K562 (cell line): Measurements from ENCODE around the gene CALY. TPM values are rescaled to one million over a fixed set of nuclear protein-coding genes. Genes with fewer than 3 reads are reported as not detected.

Experiments
- ATAC-seq: fragments of 200-7000 bp; cut with Tn5 transposase; 3 replicates; pipeline ENCODE4 v1.9.1; 2020; ENCODE audit warnings: moderate library complexity
- BruUV-seq: library from RNA; stranded (reverse); fragments of 400-500 nt; replicated peaks from 2 replicates; lab custom pipeline; 2021; lab: Mats Ljungman, UMichigan
- CTCF ChIA-PET: fragments of 300-600 bp; formaldehyde crosslinking; extraction: SDS; loops from one replicate; lab custom pipeline; 2021; ENCODE audit warnings: low intra/inter-chr PET ratio; lab: Yijun Ruan, JAX
- POLR2A ChIA-PET: fragments of 300-600, 350-650 bp; sonication (Branson Sonifier 250); formaldehyde crosslinking; extraction: SDS; loops from one replicate; lab custom pipeline; 2021; ENCODE audit warnings: antibody characterized with exemption, inconsistent platforms; lab: Yijun Ruan, JAX
- DNase-seq, 4 experiments: peaks; one replicate each; pipeline versions ENCODE4 v3.0.0 to v3.0.0-alpha.2; 2011 to 2018; ENCODE audit warnings: low spot score in 3 of 4, mixed read lengths in 3 of 4; ENCODE audit errors: extremely low read depth in 1 of 4
- FAIRE-seq: peaks from 2 replicates; lab custom pipeline; 2011; peaks lifted over from hg19 to GRCh38; lab: Jason Lieb, UNC
- H2AFZ ChIP-seq: 2 replicates; pipeline ENCODE4 v1.6.0; 2011; ENCODE audit warnings: low read depth, low read length, control low read depth, inconsistent platforms
- H3K27ac ChIP-seq: fragments of 200-600 bp; 3 replicates; pipeline ENCODE4 v1.8.0; 2011; ENCODE audit warnings: low read depth, mild to moderate bottlenecking, control low read depth, inconsistent platforms, low read length, moderate library complexity, mixed read lengths; ENCODE audit errors: extremely low read depth
- H3K27me3 ChIP-seq, 2 experiments: fragments of 300-600 bp in 1 of 2; 2 replicates in 1 of 2; 3 replicates in 1 of 2; pipeline versions ENCODE4 v1.6.0 to v1.8.0; 2011; ENCODE audit warnings: inconsistent platforms in 2 of 2, low read length in 2 of 2, mild to moderate bottlenecking in 1 of 2, mixed read lengths in 1 of 2, moderate library complexity in 1 of 2; ENCODE audit not compliant: control insufficient read depth in 2 of 2, insufficient read depth in 2 of 2
- H3K36me3 ChIP-seq: fragments of 300-600 bp; 3 replicates; pipeline ENCODE4 v1.8.0; 2011; ENCODE audit warnings: mild to moderate bottlenecking, low read length, inconsistent platforms; ENCODE audit not compliant: control insufficient read depth, insufficient read depth
- H3K4me1 ChIP-seq, 2 experiments: fragments of 200-600 bp in 1 of 2; replicated peaks in 1 of 2; 2 replicates in 1 of 2; 3 replicates in 1 of 2; pipeline versions ENCODE4 v1.5.1 to v1.8.0; 2011; ENCODE audit warnings: inconsistent platforms in 2 of 2, low read length in 2 of 2, mild to moderate bottlenecking in 1 of 2, mixed read lengths in 1 of 2, moderate library complexity in 1 of 2; ENCODE audit not compliant: control insufficient read depth in 2 of 2, insufficient read depth in 2 of 2
- H3K4me2 ChIP-seq: 2 replicates; pipeline ENCODE4 v1.6.1; 2011; ENCODE audit warnings: low read length, control low read depth, inconsistent platforms, mixed read lengths; ENCODE audit not compliant: insufficient read depth
- H3K4me3 ChIP-seq: fragments of 200-600 bp; sonication (generic), shearing (Covaris generic); 2 replicates; pipeline ENCODE4 v1.5.1; 2016; ENCODE audit warnings: control low read depth, inconsistent platforms
- H3K79me2 ChIP-seq: fragments of 200-600 bp; 3 replicates; pipeline ENCODE4 v1.8.0; 2011; ENCODE audit warnings: low read length, inconsistent platforms; ENCODE audit not compliant: control insufficient read depth, insufficient read depth
- H3K9ac ChIP-seq, 2 experiments: 2 replicates each; pipeline versions ENCODE4 v1.6.0 to v1.6.1; 2011; ENCODE audit warnings: low read depth in 2 of 2, low read length in 2 of 2, control low read depth in 1 of 2, inconsistent platforms in 1 of 2, mild to moderate bottlenecking in 1 of 2, mixed read lengths in 1 of 2; ENCODE audit not compliant: insufficient read depth in 1 of 2
- H3K9me1 ChIP-seq: one replicate; pipeline ENCODE4 v1.6.0; 2011; ENCODE audit warnings: inconsistent platforms, mild to moderate bottlenecking, low read length, moderate library complexity; ENCODE audit not compliant: control insufficient read depth, insufficient read depth
- H3K9me3 ChIP-seq: replicated peaks from 2 replicates; pipeline ENCODE4 v1.5.1; 2011; ENCODE audit warnings: low read depth, low read length, inconsistent platforms; ENCODE audit not compliant: control insufficient read depth, insufficient read depth
- H4K20me1 ChIP-seq: replicated peaks from 2 replicates; pipeline ENCODE4 v1.6.1; 2011; ENCODE audit warnings: low read length, inconsistent platforms, mixed read lengths; ENCODE audit not compliant: control insufficient read depth, insufficient read depth
- GTF2A2 ChIP-seq: IDR thresholded peaks from 2 replicates; pipeline ENCODE4 v1.6.1; 2016; ENCODE audit warnings: mild to moderate bottlenecking, missing genetic modification characterization, missing compliant biosample characterization
- HLTF ChIP-seq: fragments of 450-650 bp; IDR thresholded peaks from 2 replicates; pipeline ENCODE4 v1.6.1; 2016
- HNRNPK ChIP-seq: fragments of 200-400 bp; formaldehyde crosslinking; IDR thresholded peaks from one replicate; pipeline ENCODE4 v1.6.1; 2018; ENCODE audit warnings: mild to moderate bottlenecking, low read depth, low read length; ENCODE audit not compliant: poor library complexity, severe bottlenecking
- L3MBTL2 ChIP-seq: fragments of 450-650 bp; IDR thresholded peaks from 2 replicates; pipeline ENCODE4 v1.6.1; 2016; ENCODE audit warnings: mild to moderate bottlenecking, moderate library complexity
- MYC ChIP-seq, 2 experiments: fragments of 250-450 bp in 1 of 2; sonication (Bioruptor Pico) in 1 of 2; IDR thresholded peaks; 2 replicates each; pipeline versions ENCODE4 v1.5.1 to v1.6.1; 2012 to 2021; ENCODE audit warnings: low read depth in 2 of 2, borderline replicate concordance in 1 of 2, improper control_type of control experiment in 1 of 2, low read length in 1 of 2, mild to moderate bottlenecking in 1 of 2, moderate library complexity in 1 of 2
- POLR2AphosphoS5 ChIP-seq: IDR thresholded peaks from 2 replicates; pipeline ENCODE4 v1.6.1; 2011; ENCODE audit warnings: mild to moderate bottlenecking, low read depth, low read length, moderate library complexity; ENCODE audit not compliant: control insufficient read depth, insufficient read depth
- RFX1 ChIP-seq: fragments of 450-650 bp; IDR thresholded peaks from 2 replicates; pipeline ENCODE4 v1.6.1; 2016; ENCODE audit warnings: mild to moderate bottlenecking, moderate library complexity
- ZBTB17 ChIP-seq: fragments of 450-650 bp; formaldehyde crosslinking; IDR thresholded peaks from 2 replicates; pipeline ENCODE4 v1.4.0; 2020; ENCODE audit warnings: mild to moderate bottlenecking
- WGBS: fragments of 100-300 bp; shearing (Covaris generic); methylation state at CpG from one replicate; pipeline ENCODE4 v1.1.6; 2016; ENCODE audit warnings: low coverage, mixed read lengths; ENCODE audit not compliant: insufficient coverage; ENCODE audit errors: missing lambda C conversion rate; 5-methylcytosine and 5-hydroxymethylcytosine counted together
- in situ Hi-C: fragments of 300-500 bp; cut with MboI; formaldehyde crosslinking; loops from 4 replicates; pipeline ENCODE4 v1.15.0; 2018; ENCODE audit warnings: inconsistent platforms, mixed read lengths
- intact Hi-C: fragments of 100-400 bp; cut with micrococcal nuclease; formaldehyde crosslinking; loops from 2 replicates; pipeline ENCODE4 v1.14.2; 2022
- polyA plus RNA-seq, 8 experiments: library from polyadenylated mRNA; depleted of rRNA in 4 of 8; stranded (reverse) in 5 of 8; unstranded in 3 of 8; fragments of >200 nt; fragmentation: Nextera tagmentation in 2 of 8; fragmentation: Illumina TruSeq in 1 of 8; extraction: Ambion mirVana in 2 of 8; extraction: Trizol in 1 of 8; gene quantifications; 2 replicates each; pipeline versions ENCODE4 v1.2.1 to v1.2.3, GENCODE V29; 2011 to 2014; ENCODE audit warnings: inconsistent platforms in 1 of 8, missing spikeins in 1 of 8
- total RNA-seq, 7 experiments: library from RNA; depleted of rRNA in 6 of 7; stranded (reverse); fragments of >200 nt in 6 of 7; fragmentation: Illumina TruSeq in 2 of 7; extraction: Trizol in 2 of 7; gene quantifications; 2 replicates each; pipeline versions ENCODE4 v1.2.1 to v1.2.3, GENCODE V29; 2011 to 2021; ENCODE audit warnings: low replicate concordance in 1 of 7
- TF ChIP-seq, protein P1 (sequence below): IDR thresholded peaks from 2 replicates; pipeline ENCODE4 v1.6.1; 2011; ENCODE audit warnings: borderline replicate concordance, low read depth, mild to moderate bottlenecking, moderate library complexity, low read length; ENCODE audit not compliant: insufficient read depth, poor library complexity, severe bottlenecking
- TF ChIP-seq, protein P2 (sequence below), 2 experiments: fragments of 450-650 bp; formaldehyde crosslinking in 1 of 2; IDR thresholded peaks; 2 replicates each; pipeline versions ENCODE4 v1.4.0 to v1.6.1; 2014 to 2020; ENCODE audit warnings: mild to moderate bottlenecking in 2 of 2, borderline replicate concordance in 1 of 2, low read depth in 1 of 2

CALY gene
- total and polyA plus RNA-seq, 9 of the 15 experiments (the other 6 are each of a cell fraction or from before 2014, with no cell fraction given) = not detected

- Histone ChIP-seq H3K27me3 (no peaks in the 10 kb centered on the region), H3K4me1 (peaks cover 21 to 46% of the 10 kb centered on the region in 2 experiments), H3K27ac (peak overlapping the region; percentile 85), H3K9ac (peak overlapping the region; percentile 75 to 96), H3K4me3 (peak overlapping the region; percentile 67), H2AFZ (no peak overlapping the region), H3K36me3 (peaks cover 33% of the 10 kb centered on the region; the same call in 2 of the 3 replicates), H3K4me2 (peak overlapping the region; percentile 92), H4K20me1 (no peaks in the 10 kb centered on the region; the same call in 1 of the 2 replicates), H3K9me3 (no peaks in the 10 kb centered on the region), H3K9me1 (no peaks in the 10 kb centered on the region), H3K79me2 (peaks cover 62% of the 10 kb centered on the region)
- in situ Hi-C loops (loop anchor here (5.0 kb wide), 2 partner anchors 61 to 166 kb away; no protein-coding TSS in a partner anchor), intact Hi-C loops (no loop called here)
- DNase-seq = peak in 2 of 4 experiments; percentile 31 to 91
- peak; percentile 90 for FAIRE-seq
- BruUV-seq = no TSS peak
- POLR2A ChIA-PET = interaction anchor here (0.6 to 1.2 kb wide), 3 partner anchors 8 to 140 kb away, joined by 3 to 4 read pairs (median 3); no protein-coding TSS in a partner anchor
- under 1% methylated on average over 22 of the region's 25 CpGs for WGBS
- ATAC-seq = peak; percentile 70
- CTCF ChIA-PET = interaction anchor here (1.0 kb wide), 1 partner anchor 164 kb away, joined by 3 read pairs; no protein-coding TSS in a partner anchor
- TF ChIP-seq L3MBTL2 = no peak
- TF ChIP-seq, protein P1, sequence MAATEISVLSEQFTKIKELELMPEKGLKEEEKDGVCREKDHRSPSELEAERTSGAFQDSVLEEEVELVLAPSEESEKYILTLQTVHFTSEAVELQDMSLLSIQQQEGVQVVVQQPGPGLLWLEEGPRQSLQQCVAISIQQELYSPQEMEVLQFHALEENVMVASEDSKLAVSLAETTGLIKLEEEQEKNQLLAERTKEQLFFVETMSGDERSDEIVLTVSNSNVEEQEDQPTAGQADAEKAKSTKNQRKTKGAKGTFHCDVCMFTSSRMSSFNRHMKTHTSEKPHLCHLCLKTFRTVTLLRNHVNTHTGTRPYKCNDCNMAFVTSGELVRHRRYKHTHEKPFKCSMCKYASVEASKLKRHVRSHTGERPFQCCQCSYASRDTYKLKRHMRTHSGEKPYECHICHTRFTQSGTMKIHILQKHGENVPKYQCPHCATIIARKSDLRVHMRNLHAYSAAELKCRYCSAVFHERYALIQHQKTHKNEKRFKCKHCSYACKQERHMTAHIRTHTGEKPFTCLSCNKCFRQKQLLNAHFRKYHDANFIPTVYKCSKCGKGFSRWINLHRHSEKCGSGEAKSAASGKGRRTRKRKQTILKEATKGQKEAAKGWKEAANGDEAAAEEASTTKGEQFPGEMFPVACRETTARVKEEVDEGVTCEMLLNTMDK = peak; percentile 55
- TF ChIP-seq GTF2A2 (tag) = no peak
- TF ChIP-seq MYC (IDR thresholded peaks at IDR 0.05; ENCODE audit: low read depth, low read length) = peak; percentile 60; the same call in 1 of the 2 replicates
- TF ChIP-seq MYC (CRISPR knock-in tag; IDR thresholded peaks at IDR 0.05; ENCODE audit: borderline replicate concordance, low read depth) = no peak
- TF ChIP-seq RFX1 = peak; percentile 48
- TF ChIP-seq ZBTB17 (CRISPR knock-in tag) = no peak
- peak; percentile 48 for TF ChIP-seq POLR2AphosphoS5
- no peak for TF ChIP-seq HNRNPK
- TF ChIP-seq, protein P2, sequence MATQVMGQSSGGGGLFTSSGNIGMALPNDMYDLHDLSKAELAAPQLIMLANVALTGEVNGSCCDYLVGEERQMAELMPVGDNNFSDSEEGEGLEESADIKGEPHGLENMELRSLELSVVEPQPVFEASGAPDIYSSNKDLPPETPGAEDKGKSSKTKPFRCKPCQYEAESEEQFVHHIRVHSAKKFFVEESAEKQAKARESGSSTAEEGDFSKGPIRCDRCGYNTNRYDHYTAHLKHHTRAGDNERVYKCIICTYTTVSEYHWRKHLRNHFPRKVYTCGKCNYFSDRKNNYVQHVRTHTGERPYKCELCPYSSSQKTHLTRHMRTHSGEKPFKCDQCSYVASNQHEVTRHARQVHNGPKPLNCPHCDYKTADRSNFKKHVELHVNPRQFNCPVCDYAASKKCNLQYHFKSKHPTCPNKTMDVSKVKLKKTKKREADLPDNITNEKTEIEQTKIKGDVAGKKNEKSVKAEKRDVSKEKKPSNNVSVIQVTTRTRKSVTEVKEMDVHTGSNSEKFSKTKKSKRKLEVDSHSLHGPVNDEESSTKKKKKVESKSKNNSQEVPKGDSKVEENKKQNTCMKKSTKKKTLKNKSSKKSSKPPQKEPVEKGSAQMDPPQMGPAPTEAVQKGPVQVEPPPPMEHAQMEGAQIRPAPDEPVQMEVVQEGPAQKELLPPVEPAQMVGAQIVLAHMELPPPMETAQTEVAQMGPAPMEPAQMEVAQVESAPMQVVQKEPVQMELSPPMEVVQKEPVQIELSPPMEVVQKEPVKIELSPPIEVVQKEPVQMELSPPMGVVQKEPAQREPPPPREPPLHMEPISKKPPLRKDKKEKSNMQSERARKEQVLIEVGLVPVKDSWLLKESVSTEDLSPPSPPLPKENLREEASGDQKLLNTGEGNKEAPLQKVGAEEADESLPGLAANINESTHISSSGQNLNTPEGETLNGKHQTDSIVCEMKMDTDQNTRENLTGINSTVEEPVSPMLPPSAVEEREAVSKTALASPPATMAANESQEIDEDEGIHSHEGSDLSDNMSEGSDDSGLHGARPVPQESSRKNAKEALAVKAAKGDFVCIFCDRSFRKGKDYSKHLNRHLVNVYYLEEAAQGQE (IDR thresholded peaks at IDR 0.05; ENCODE audit: borderline replicate concordance) = peak; percentile 19; the same call in 1 of the 2 replicates
- TF ChIP-seq, protein P2 (CRISPR knock-in tag; IDR thresholded peaks at IDR 0.05; ENCODE audit: low read depth) = no peak
- no peak for TF ChIP-seq HLTF
Measured at GRCh38 chr10:133307776-133308420, 28.8 kb downstream of the CALY start.
